Peyer's patch (tissue), 4 donors: ENCODE measurements around the gene DMC1.

Source experiments
- POLR2A ChIP-seq, 2 donors: fragments of 450-650 bp; IDR thresholded peaks; one replicate each; pipeline ENCODE4 v1.5.1; 2017; ENCODE audit warnings: antibody characterized with exemption in 2 of 2, mild to moderate bottlenecking in 2 of 2, moderate library complexity in 2 of 2
- TF ChIP-seq, protein P1 (sequence below), 6 experiments: fragments of 450-650 bp in 4 of 6; fragments of 200-600 bp in 2 of 6; sonication (generic) in 1 of 6; IDR thresholded peaks; one replicate each; pipeline ENCODE4 v1.5.1; 2017 to 2019; ENCODE audit warnings: antibody characterized with exemption in 6 of 6, mild to moderate bottlenecking in 3 of 6, moderate library complexity in 1 of 6

DNA sequence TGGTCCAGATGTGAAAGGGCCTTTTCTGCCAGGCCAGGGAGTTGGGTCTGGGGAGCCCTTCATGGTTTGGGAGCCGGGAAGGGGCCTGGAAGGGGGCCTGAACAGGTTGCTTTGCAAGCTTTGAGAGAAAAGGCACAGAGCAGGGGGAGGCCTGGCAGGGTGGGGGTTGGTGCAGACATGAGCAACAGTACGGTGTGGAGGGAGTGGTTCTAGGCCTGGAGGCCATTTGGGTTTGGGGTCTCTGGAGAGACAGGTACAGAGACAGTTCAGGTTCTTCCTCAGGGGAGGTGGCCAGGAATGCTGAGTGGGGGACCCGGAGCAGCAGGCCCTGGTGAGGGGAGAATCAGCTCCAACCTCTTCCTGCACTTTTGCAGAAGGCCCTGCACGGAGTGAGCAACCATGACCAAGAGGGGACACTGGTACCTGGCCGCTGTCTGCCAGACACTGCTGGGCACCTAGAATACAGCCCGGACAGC is 100.6 kb downstream of the DMC1 start:
- TF ChIP-seq, protein P1, sequence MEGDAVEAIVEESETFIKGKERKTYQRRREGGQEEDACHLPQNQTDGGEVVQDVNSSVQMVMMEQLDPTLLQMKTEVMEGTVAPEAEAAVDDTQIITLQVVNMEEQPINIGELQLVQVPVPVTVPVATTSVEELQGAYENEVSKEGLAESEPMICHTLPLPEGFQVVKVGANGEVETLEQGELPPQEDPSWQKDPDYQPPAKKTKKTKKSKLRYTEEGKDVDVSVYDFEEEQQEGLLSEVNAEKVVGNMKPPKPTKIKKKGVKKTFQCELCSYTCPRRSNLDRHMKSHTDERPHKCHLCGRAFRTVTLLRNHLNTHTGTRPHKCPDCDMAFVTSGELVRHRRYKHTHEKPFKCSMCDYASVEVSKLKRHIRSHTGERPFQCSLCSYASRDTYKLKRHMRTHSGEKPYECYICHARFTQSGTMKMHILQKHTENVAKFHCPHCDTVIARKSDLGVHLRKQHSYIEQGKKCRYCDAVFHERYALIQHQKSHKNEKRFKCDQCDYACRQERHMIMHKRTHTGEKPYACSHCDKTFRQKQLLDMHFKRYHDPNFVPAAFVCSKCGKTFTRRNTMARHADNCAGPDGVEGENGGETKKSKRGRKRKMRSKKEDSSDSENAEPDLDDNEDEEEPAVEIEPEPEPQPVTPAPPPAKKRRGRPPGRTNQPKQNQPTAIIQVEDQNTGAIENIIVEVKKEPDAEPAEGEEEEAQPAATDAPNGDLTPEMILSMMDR (IDR thresholded peaks at IDR 0.05), result no peak
- no peak for TF ChIP-seq POLR2A (IDR thresholded peaks at IDR 0.05)
